ENCODE data around the gene DLGAP3.

Gene DLGAP3

GRCh38 chr1:34865573-34865972 is 63.9 kb downstream of the DLGAP3 start:
- DNase-seq, result no peak

- no peak for DNase-seq
Observed at GRCh38 chr1:34864759-34865158, 64.7 kb downstream of the DLGAP3 start.

- DNase-seq, result no peak
Observed at GRCh38 chr1:34863501-34863900, 65.9 kb downstream of the DLGAP3 start.

- DNase-seq, result peak; percentile 89
Observed at GRCh38 chr1:34859446-34860200, 69.8 kb downstream of the DLGAP3 start, which contains the start of gene SMIM12. Gene SMIM12, minus strand, starts transcription at chr1:34859749. Its CDS starts 3,772 bp downstream, at chr1:34855977.

GRCh38 chr1:34858901-34859445 is 70.5 kb downstream of the DLGAP3 start:
- DNase-seq, result peak; percentile 19

GRCh38 chr1:34856697-34857096 is 72.8 kb downstream of the DLGAP3 start:
- no peak for DNase-seq

- DNase-seq, result peak; percentile 81
Observed at GRCh38 chr1:34852677-34853217, 76.7 kb downstream of the DLGAP3 start.

- no peak for DNase-seq
Observed at GRCh38 chr1:34851431-34852105, 77.9 kb downstream of the DLGAP3 start.

GRCh38 chr1:34850382-34850781 is 79.1 kb downstream of the DLGAP3 start:
- no peak for DNase-seq

GRCh38 chr1:34847094-34847493 is 82.4 kb downstream of the DLGAP3 start:
- DNase-seq, result no peak

- no peak for DNase-seq
Observed at GRCh38 chr1:34846265-34846664, 83.2 kb downstream of the DLGAP3 start.

- no peak for DNase-seq
Observed at GRCh38 chr1:34845131-34845901, 84.1 kb downstream of the DLGAP3 start.

GRCh38 chr1:34844252-34844634 is 85.2 kb downstream of the DLGAP3 start:
- no peak for DNase-seq

- no peak for DNase-seq
Observed at GRCh38 chr1:34843392-34844251, 85.8 kb downstream of the DLGAP3 start.

GRCh38 chr1:34842952-34843371 is 86.5 kb downstream of the DLGAP3 start:
- no peak for DNase-seq

GRCh38 chr1:34842073-34842472 is 87.4 kb downstream of the DLGAP3 start:
- no peak for DNase-seq

GRCh38 chr1:34840426-34840825 is 89.0 kb downstream of the DLGAP3 start:
- DNase-seq, result no peak

- no peak for DNase-seq
Observed at GRCh38 chr1:34839526-34840305, 89.7 kb downstream of the DLGAP3 start.

GRCh38 chr1:34833711-34834110 is 95.7 kb downstream of the DLGAP3 start:
- no peak for DNase-seq

- no peak for DNase-seq
Observed at GRCh38 chr1:34831721-34832246, 97.7 kb downstream of the DLGAP3 start.

- no peak for DNase-seq
Observed at GRCh38 chr1:34829250-34829649, 100.2 kb downstream of the DLGAP3 start.
